ENCODE measurements around the gene SCMH1. TPM values are rescaled to one million over a fixed set of nuclear protein-coding genes. Genes with fewer than 3 reads are reported as not detected.

The SCMH1 gene
- total and polyA plus RNA-seq, 2 experiments from 2014 or later: 126 to 147 TPM

DNA sequence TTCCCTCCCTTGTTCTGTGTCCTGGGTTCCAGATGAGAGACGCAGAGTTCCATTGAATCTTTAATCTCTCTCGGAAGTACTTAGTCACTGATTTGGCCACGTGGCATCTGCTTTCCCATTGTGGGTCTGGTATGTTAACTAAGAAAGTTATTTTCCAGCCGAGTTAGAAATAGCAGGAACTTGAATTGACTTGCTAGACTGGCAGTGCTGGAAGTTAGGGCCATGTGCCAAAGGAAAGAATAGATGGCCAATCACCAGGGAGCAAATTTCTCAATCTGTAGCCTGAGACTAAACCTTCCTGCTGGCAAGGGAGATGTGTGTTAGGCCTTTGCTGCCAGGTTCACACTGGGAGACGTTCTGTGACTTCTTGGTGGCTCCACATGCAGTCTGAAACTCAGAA, 196.4 kb downstream of the SCMH1 start:
- peak in 1 of 2 donors; percentile 96 for DNase-seq (ENCODE audit: low read depth in 1 of 2, low spot score in 1 of 2)
- Histone ChIP-seq H3K4me1 (ENCODE audit: low read depth) (no peaks in the 10 kb centered on the region), H3K9me3 (ENCODE audit: low read depth) (no peaks in the 10 kb centered on the region), H3K27me3 (no peaks in the 10 kb centered on the region), H3K27ac (no peak overlapping the region), H3K36me3 (peaks cover 66% of the 10 kb centered on the region), H3K4me3 (no peak overlapping the region)
- TF ChIP-seq, protein P1, sequence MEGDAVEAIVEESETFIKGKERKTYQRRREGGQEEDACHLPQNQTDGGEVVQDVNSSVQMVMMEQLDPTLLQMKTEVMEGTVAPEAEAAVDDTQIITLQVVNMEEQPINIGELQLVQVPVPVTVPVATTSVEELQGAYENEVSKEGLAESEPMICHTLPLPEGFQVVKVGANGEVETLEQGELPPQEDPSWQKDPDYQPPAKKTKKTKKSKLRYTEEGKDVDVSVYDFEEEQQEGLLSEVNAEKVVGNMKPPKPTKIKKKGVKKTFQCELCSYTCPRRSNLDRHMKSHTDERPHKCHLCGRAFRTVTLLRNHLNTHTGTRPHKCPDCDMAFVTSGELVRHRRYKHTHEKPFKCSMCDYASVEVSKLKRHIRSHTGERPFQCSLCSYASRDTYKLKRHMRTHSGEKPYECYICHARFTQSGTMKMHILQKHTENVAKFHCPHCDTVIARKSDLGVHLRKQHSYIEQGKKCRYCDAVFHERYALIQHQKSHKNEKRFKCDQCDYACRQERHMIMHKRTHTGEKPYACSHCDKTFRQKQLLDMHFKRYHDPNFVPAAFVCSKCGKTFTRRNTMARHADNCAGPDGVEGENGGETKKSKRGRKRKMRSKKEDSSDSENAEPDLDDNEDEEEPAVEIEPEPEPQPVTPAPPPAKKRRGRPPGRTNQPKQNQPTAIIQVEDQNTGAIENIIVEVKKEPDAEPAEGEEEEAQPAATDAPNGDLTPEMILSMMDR (IDR thresholded peaks at IDR 0.05; ENCODE audit: low read depth, low read length): no peak

DNA sequence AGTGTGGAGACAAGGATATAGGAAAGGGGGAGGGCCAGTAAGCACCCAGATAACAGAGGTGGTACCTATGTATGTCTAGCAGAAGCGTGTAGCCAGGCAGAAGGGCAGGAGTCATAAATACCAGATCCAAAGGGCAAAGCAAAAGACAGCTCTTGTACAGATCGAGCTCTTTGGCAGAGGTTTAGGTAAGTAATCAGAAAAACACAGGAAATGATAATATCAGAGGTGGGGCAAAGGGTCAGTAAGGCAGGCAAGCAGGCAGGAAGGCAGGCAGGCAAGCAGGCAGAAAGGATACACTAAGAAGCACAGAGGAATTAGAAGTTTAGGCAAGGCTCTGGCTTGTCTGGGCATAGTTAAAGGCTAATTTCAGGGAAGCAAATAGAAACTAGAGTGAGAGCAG, 197.9 kb downstream of the SCMH1 start:
- H3K27me3 ChIP-seq: no peaks in the 10 kb centered on the region
- peak overlapping the region; percentile 58 for H3K27ac ChIP-seq
- TF ChIP-seq, protein P1 (IDR thresholded peaks at IDR 0.05; ENCODE audit: low read depth, low read length): no peak
- no peak for DNase-seq (ENCODE audit: low read depth in 1 of 2, low spot score in 1 of 2)
- H3K9me3 ChIP-seq (ENCODE audit: low read depth): no peaks in the 10 kb centered on the region
- no peaks in the 10 kb centered on the region for H3K4me1 ChIP-seq (ENCODE audit: low read depth)
- H3K36me3 ChIP-seq: peaks cover 67% of the 10 kb centered on the region
- no peak overlapping the region for H3K4me3 ChIP-seq

DNA sequence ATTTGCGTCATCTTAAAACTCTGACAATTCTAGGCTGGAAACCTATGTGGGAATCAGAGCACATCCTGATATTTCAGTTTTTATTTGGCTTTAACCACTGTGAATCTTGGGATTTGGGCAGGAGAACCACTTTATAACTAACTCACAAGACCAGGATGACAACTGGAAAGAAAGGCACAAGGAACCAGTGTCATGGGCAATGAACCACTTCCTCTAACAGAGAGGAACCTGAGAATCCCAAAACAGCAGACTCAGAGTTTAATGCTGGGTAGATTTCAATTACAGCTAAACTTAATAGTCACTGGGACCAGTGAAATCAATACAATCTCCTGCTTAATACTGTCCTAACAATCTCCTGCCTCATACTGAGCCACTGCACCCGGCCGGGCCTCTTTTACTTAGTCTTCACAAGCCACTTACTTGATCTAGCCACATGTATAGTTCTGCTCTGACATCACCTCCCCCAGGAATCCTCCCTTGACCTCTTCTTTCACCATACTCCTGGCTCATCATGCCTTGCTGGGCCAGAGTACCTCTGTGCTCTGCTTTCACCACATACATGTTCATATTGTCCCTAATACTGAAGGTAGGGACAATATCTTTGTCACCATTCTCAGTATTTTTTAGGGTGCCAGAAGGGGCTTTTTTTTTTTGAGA, 200.4 kb downstream of the SCMH1 start:
- Histone ChIP-seq H3K4me1 (ENCODE audit: low read depth) (no peaks in the 10 kb centered on the region), H3K4me3 (no peak overlapping the region), H3K27me3 (no peaks in the 10 kb centered on the region), H3K9me3 (ENCODE audit: low read depth) (no peaks in the 10 kb centered on the region), H3K27ac (no peak overlapping the region), H3K36me3 (peaks cover 72% of the 10 kb centered on the region)
- peak in 1 of 2 donors; percentile 39 for DNase-seq (ENCODE audit: low read depth in 1 of 2, low spot score in 1 of 2)
- TF ChIP-seq, protein P1 (IDR thresholded peaks at IDR 0.05; ENCODE audit: low read depth, low read length): no peak

DNA sequence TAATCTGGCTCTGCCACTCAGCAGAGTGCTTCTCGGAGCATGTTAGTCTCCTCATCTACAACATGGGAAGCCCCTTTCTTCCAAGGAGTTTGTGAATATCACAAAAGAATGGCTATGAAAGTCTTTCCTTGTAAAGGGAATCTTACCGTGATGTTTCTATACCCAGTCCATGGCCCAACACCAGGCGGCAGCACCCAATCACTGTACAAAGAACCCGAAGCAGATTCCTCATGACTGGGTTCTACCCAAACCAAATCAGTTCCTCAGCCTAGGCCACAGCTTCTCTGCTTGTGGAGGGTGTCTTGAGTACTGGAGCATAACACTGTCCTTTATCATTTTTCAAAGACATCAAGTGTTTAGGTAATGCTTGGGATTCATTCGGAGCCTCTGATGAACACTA, 204.0 kb downstream of the SCMH1 start:
- TF ChIP-seq, protein P1 (IDR thresholded peaks at IDR 0.05; ENCODE audit: low read depth, low read length): peak; percentile 27
- Histone ChIP-seq H3K4me3 (no peak overlapping the region), H3K9me3 (ENCODE audit: low read depth) (no peaks in the 10 kb centered on the region), H3K36me3 (peaks cover 73% of the 10 kb centered on the region), H3K27me3 (no peaks in the 10 kb centered on the region), H3K4me1 (ENCODE audit: low read depth) (no peaks in the 10 kb centered on the region), H3K27ac (no peak overlapping the region)
- DNase-seq (ENCODE audit: low read depth in 1 of 2, low spot score in 1 of 2): no peak

DNA sequence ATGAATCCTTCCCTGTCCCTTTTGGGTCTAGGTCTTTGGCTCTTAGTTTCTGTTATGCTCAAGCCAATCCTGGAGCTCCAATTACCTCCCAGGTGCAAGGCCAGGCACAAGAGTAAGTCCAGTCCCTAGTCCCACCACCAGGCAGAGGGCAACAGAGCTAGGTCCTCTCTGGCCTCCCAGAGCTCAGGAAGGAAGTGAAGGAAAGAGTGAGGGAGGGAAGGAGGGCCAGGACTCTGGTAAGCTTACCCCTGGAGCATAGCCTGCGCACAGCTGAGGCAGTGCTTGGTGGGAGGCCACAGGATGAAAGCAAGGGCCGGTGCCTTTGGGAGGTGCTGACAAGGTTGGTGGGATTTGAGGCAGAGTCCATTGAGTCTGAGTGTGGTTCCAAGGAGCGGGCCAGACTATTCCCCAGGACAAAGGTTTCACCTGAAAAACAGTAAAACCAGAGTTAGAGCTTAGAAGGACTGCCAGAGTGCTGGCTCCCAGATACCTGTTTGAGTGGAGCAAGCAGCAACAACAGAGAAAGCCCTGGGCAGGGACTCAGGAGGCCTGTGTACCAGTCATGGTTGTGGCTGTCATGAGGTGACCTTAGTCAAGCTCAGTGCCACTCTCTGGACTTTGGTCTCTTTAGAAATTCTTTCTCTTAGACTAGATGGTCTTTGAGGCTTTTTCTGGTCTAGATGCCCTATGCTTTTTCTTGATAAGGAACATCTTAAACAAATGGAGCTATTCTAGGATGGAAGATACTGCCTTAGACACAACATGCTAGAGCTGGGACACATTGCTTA, 204.8 kb downstream of the SCMH1 start:
- no peaks in the 10 kb centered on the region for H3K4me1 ChIP-seq (ENCODE audit: low read depth)
- no peak for DNase-seq (ENCODE audit: low read depth in 1 of 2, low spot score in 1 of 2)
- no peaks in the 10 kb centered on the region for H3K27me3 ChIP-seq
- H3K9me3 ChIP-seq (ENCODE audit: low read depth): no peaks in the 10 kb centered on the region
- TF ChIP-seq, protein P1 (IDR thresholded peaks at IDR 0.05; ENCODE audit: low read depth, low read length): no peak
- H3K36me3 ChIP-seq: peaks cover 70% of the 10 kb centered on the region
- no peak overlapping the region for H3K27ac ChIP-seq
- H3K4me3 ChIP-seq: no peak overlapping the region
